ENCODE data around the gene NIN. TPM values are rescaled to one million over a fixed set of nuclear protein-coding genes. Genes with fewer than 3 reads are reported as not detected.
A peak's percentile ranks its signal among the peaks of the same experiment; 100 is the strongest.

NIN gene
- total RNA-seq, 5 donors from 2014 or later (not counting 1 experiment from before 2014, with no cell fraction given) = 92.8 to 141 (median 106) TPM

DNA sequence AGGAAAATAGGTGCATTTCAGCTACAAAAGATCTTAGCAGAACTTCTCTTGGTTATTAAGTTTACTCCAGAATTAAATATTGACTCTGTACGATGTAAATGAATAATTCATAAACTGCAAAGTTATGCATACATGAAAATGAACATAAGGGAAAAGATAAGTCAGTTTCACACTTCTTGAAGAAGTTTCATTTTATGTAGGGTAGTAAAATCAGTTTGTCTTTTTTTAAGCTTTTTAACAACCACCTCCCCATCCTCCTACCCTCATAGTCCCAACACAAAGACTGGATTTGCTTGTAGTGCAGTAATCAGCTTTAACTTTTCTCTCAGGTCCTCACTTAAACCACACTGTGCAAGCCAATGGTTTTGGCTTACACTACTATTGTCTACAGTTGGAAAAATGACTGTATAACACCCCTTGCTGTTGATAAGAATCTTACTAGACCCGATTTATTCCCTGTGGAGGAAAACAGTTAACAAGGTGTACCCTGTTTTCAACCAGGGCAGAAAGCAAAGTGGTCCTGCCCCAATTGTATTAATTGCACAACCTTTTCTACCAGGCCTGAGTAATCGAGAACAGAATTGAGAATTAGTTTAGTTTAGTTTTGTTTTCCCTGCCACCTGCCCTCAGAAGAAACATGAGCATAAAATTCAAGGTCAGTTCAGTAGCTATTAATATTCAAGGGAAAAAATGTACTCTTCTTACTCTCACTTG is 44.1 kb downstream of the NIN start:
- POLR2A ChIA-PET = interaction anchor here (0.6 to 0.9 kb wide), 4 partner anchors 34 to 190 kb away, joined by 3 to 5 read pairs (median 4); no protein-coding TSS in a partner anchor
- ATAC-seq (replicated peaks in 1 of 4) (no peak), DNase-seq (no peak)
- Histone ChIP-seq H3K36me3 (ENCODE audit: control insufficient read depth in 2 of 2, extremely low read depth in 1 of 2, insufficient read depth in 1 of 2, low read length in 1 of 2) (peaks cover 0 to 3% of the 10 kb centered on the region in 2 donors), H3K9me3 (no peaks in the 10 kb centered on the region), H3K27me3 (replicated peaks in 1 of 2; ENCODE audit: control insufficient read depth in 2 of 2, extremely low read depth in 1 of 2, insufficient read depth in 2 of 2, low read length in 1 of 2) (no peaks in the 10 kb centered on the region), H3K4me3 (ENCODE audit: control insufficient read depth in 1 of 2, extremely low read depth in 1 of 2, low read length in 1 of 2) (no peak overlapping the region), H3K4me1 (ENCODE audit: control insufficient read depth in 1 of 2, extremely low read depth in 1 of 2, insufficient read depth in 2 of 2, low read length in 2 of 2) (peaks cover 71 to 73% of the 10 kb centered on the region in 2 experiments), H3K27ac (ENCODE audit: low read length) (peak overlapping the region; percentile 78)
- peak overlapping the region; percentile 97 to 98 for H3K27ac Mint-ChIP-seq
- H3K4me3 Mint-ChIP-seq = peak overlapping the region in 2 of 3 donors; percentile 36 to 70
- H3K36me3 Mint-ChIP-seq = peaks cover 25% of the 10 kb centered on the region
- no peaks in the 10 kb centered on the region for H3K9me3 Mint-ChIP-seq
- H3K4me1 Mint-ChIP-seq = peaks cover 87 to 93% (median 89%) of the 10 kb centered on the region in 3 donors
- WGBS (ENCODE audit: insufficient coverage) = 20% methylated on average over 1 of the region's 3 CpGs
- CTCF ChIA-PET = interaction anchor here (0.8 to 5.7 kb wide), 7 partner anchors 8 to 74 kb away, joined by 3 to 42 read pairs (median 14); no protein-coding TSS in a partner anchor
- H3K27me3 Mint-ChIP-seq = no peaks in the 10 kb centered on the region

DNA sequence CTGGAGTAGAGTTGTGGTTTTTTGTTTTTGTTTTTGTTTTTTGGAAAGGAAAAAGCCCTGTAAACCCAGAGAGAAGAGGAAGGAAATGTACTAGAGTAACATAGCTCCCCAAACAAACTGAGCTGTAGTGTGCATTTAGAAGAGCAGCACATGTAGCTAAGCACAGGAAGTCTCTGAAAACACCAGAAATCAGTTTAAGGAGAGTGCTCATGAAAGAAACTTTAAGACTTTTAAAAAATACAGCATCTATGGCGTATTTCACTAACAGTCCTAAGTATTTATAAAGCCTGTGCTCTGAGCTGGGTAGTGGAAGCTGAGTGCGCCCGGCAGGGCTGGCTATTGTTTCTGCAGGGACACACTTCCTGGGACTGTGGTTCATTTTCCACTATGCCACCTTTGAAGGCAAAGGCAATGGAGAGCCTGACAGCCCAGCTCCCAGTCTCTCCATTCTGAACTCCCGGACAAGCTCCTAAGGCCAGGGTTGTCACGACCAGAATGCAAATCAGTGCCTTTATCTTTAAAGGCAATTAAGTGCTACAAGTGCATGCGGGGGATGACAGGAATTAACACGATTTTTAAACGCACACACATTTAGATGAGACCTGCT is 45.4 kb downstream of the NIN start:
- DNase-seq = peak in 2 of 35 experiments; percentile 17 to 48
- Mint-ChIP-seq H3K27ac (peak overlapping the region; percentile 97 to 98), H3K27me3 (no peaks in the 10 kb centered on the region), H3K36me3 (peaks cover 12% of the 10 kb centered on the region), H3K9me3 (no peaks in the 10 kb centered on the region), H3K4me3 (peak overlapping the region; percentile 13 to 70 (median 51)), H3K4me1 (peaks cover 87 to 92% (median 87%) of the 10 kb centered on the region in 3 donors)
- Histone ChIP-seq H3K36me3 (ENCODE audit: control insufficient read depth in 2 of 2, extremely low read depth in 1 of 2, insufficient read depth in 1 of 2, low read length in 1 of 2) (no peaks in the 10 kb centered on the region), H3K4me1 (ENCODE audit: control insufficient read depth in 1 of 2, extremely low read depth in 1 of 2, insufficient read depth in 2 of 2, low read length in 2 of 2) (peaks cover 59 to 61% of the 10 kb centered on the region in 2 experiments), H3K4me3 (ENCODE audit: control insufficient read depth in 1 of 2, extremely low read depth in 1 of 2, low read length in 1 of 2) (peak overlapping the region in 1 of 2 donors; percentile 50), H3K9me3 (no peaks in the 10 kb centered on the region), H3K27ac (ENCODE audit: low read length) (peak overlapping the region; percentile 78), H3K27me3 (replicated peaks in 1 of 2; ENCODE audit: control insufficient read depth in 2 of 2, extremely low read depth in 1 of 2, insufficient read depth in 2 of 2, low read length in 1 of 2) (no peaks in the 10 kb centered on the region)
- POLR2A ChIA-PET = interaction anchor here (0.5 to 1.2 kb wide), 9 partner anchors 8 to 1118 kb away, joined by 3 to 6 read pairs (median 4); no protein-coding TSS in a partner anchor
- 18% methylated on average over 3 of the region's 8 CpGs for WGBS (ENCODE audit: insufficient coverage)
- ATAC-seq (replicated peaks in 1 of 4) = peak; percentile 64 to 83 (median 76)
- CTCF ChIA-PET = interaction anchor here (0.5 to 5.7 kb wide), 13 partner anchors 9 to 170 kb away, joined by 3 to 42 read pairs (median 5); no protein-coding TSS in a partner anchor

- Mint-ChIP-seq H3K27ac (peak overlapping the region; percentile 97 to 98), H3K4me1 (peaks cover 86 to 90% (median 86%) of the 10 kb centered on the region in 3 donors), H3K36me3 (peaks cover 10% of the 10 kb centered on the region), H3K4me3 (peak overlapping the region; percentile 43 to 70 (median 51)), H3K9me3 (no peaks in the 10 kb centered on the region), H3K27me3 (no peaks in the 10 kb centered on the region)
- Histone ChIP-seq H3K27ac (ENCODE audit: low read length) (peak overlapping the region; percentile 78), H3K9me3 (no peaks in the 10 kb centered on the region), H3K27me3 (replicated peaks in 1 of 2; ENCODE audit: control insufficient read depth in 2 of 2, extremely low read depth in 1 of 2, insufficient read depth in 2 of 2, low read length in 1 of 2) (no peaks in the 10 kb centered on the region), H3K36me3 (ENCODE audit: control insufficient read depth in 2 of 2, extremely low read depth in 1 of 2, insufficient read depth in 1 of 2, low read length in 1 of 2) (no peaks in the 10 kb centered on the region), H3K4me1 (ENCODE audit: control insufficient read depth in 1 of 2, extremely low read depth in 1 of 2, insufficient read depth in 2 of 2, low read length in 2 of 2) (peaks cover 52 to 58% of the 10 kb centered on the region in 2 experiments), H3K4me3 (ENCODE audit: control insufficient read depth in 1 of 2, extremely low read depth in 1 of 2, low read length in 1 of 2) (peak overlapping the region in 1 of 2 donors; percentile 50)
- peak in 2 of 4 experiments; percentile 33 to 35 for ATAC-seq (replicated peaks in 1 of 4)
- POLR2A ChIA-PET = interaction anchor here (0.6 to 1.2 kb wide), 7 partner anchors 8 to 1117 kb away, joined by 3 to 6 read pairs (median 4); no protein-coding TSS in a partner anchor
- peak in 2 of 35 experiments; percentile 3 to 13 for DNase-seq
- WGBS (ENCODE audit: insufficient coverage) = 60% methylated on average over 8 of the region's 16 CpGs
- CTCF ChIA-PET = interaction anchor here (0.6 to 5.7 kb wide), 11 partner anchors 9 to 76 kb away, joined by 3 to 42 read pairs (median 4); no protein-coding TSS in a partner anchor
These were observed 46.1 kb downstream of the NIN start for GRCh38 chr14:50784683-50785456.

GRCh38 chr14:50783563-50783962 is 47.4 kb downstream of the NIN start:
- no peaks in the 10 kb centered on the region for H3K9me3 ChIP-seq
- peak overlapping the region; percentile 78 for H3K27ac ChIP-seq (ENCODE audit: low read length)
- H3K4me3 Mint-ChIP-seq = peak overlapping the region in 1 of 3 donors; percentile 70
- ChIA-PET POLR2A (no interaction called here), CTCF (interaction anchor here in 1 of 2 donors (5.7 kb wide), 1 partner anchor 77 kb away, joined by 42 read pairs; no protein-coding TSS in a partner anchor)
- no peak for DNase-seq
- H3K36me3 ChIP-seq (ENCODE audit: control insufficient read depth in 2 of 2, extremely low read depth in 1 of 2, insufficient read depth in 1 of 2, low read length in 1 of 2) = no peaks in the 10 kb centered on the region
- WGBS (ENCODE audit: insufficient coverage) = 91% methylated on average over 1 of the region's 2 CpGs
- H3K36me3 Mint-ChIP-seq = peaks cover 5% of the 10 kb centered on the region
- H3K27ac Mint-ChIP-seq = peak overlapping the region; percentile 97 to 98
- no peaks in the 10 kb centered on the region for H3K9me3 Mint-ChIP-seq
- H3K4me1 Mint-ChIP-seq = peaks cover 85 to 91% (median 85%) of the 10 kb centered on the region in 3 donors
- H3K4me3 ChIP-seq (ENCODE audit: control insufficient read depth in 1 of 2, extremely low read depth in 1 of 2, low read length in 1 of 2) = no peak overlapping the region
- H3K27me3 ChIP-seq (replicated peaks in 1 of 2; ENCODE audit: control insufficient read depth in 2 of 2, extremely low read depth in 1 of 2, insufficient read depth in 2 of 2, low read length in 1 of 2) = no peaks in the 10 kb centered on the region
- no peak for ATAC-seq (replicated peaks in 1 of 4)
- H3K27me3 Mint-ChIP-seq = no peaks in the 10 kb centered on the region
- H3K4me1 ChIP-seq (ENCODE audit: control insufficient read depth in 1 of 2, extremely low read depth in 1 of 2, insufficient read depth in 2 of 2, low read length in 2 of 2) = peaks cover 52 to 55% of the 10 kb centered on the region in 2 experiments

DNA sequence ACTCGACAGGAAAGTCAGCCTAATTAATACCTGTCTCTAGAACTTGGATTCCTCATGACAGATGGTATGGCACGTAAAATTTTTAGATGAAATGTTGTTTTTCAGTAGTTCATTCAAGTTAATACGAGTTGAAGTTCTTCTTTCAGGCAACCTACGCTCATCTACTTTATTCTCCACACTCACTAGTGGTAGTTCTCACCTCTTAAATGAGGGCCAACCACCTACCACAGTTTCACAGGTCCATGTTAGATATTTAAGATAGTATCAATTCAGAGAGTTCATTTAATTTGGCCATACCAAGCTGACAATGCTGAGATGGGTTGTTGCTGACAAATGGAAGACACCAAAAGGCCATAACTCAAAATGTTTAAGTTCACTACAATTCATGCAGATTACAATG is 50.6 kb downstream of the NIN start:
- Mint-ChIP-seq H3K9me3 (no peaks in the 10 kb centered on the region), H3K36me3 (peaks cover 20% of the 10 kb centered on the region), H3K4me3 (no peak overlapping the region), H3K27me3 (no peaks in the 10 kb centered on the region), H3K4me1 (peaks cover 59 to 69% (median 62%) of the 10 kb centered on the region in 3 donors), H3K27ac (peak overlapping the region; percentile 81 to 98)
- Histone ChIP-seq H3K27ac (ENCODE audit: low read length) (no peak overlapping the region), H3K27me3 (replicated peaks in 1 of 2; ENCODE audit: control insufficient read depth in 2 of 2, extremely low read depth in 1 of 2, insufficient read depth in 2 of 2, low read length in 1 of 2) (no peaks in the 10 kb centered on the region), H3K4me3 (ENCODE audit: control insufficient read depth in 1 of 2, extremely low read depth in 1 of 2, low read length in 1 of 2) (no peak overlapping the region), H3K9me3 (no peaks in the 10 kb centered on the region), H3K36me3 (ENCODE audit: control insufficient read depth in 2 of 2, extremely low read depth in 1 of 2, insufficient read depth in 1 of 2, low read length in 1 of 2) (peaks cover 0 to 15% of the 10 kb centered on the region in 2 donors), H3K4me1 (ENCODE audit: control insufficient read depth in 1 of 2, extremely low read depth in 1 of 2, insufficient read depth in 2 of 2, low read length in 2 of 2) (peaks cover 31 to 45% of the 10 kb centered on the region in 2 experiments)
- no CpG with 5 or more reads among the region's 4 CpGs for WGBS (ENCODE audit: insufficient coverage)
- ATAC-seq (replicated peaks in 1 of 4) = no peak
- DNase-seq = no peak
- ChIA-PET CTCF (interaction anchor here (0.6 to 1.0 kb wide), 2 partner anchors 33 to 80 kb away, joined by 3 read pairs; no protein-coding TSS in a partner anchor), POLR2A (interaction anchor here in 1 of 2 donors (0.6 kb wide), 1 partner anchor 1950 kb away, joined by 3 read pairs; the partner anchor contains the start of gene STYX)
